Stimulated activated CD4-positive, alpha-beta T cell treated with anti-CD3 and anti-CD28 coated beads, Interleukin-12 subunit alpha, Interleukin-12 subunit beta, amount 100 ng/mL, for 48 hours (primary cell): ENCODE results near the gene TSTD2.

Experiments
- DNase-seq, 3 donors: peaks; one replicate each; pipeline ENCODE4 v3.0.0-alpha.2; 2020; ENCODE audit warnings: low read depth in 2 of 3, low spot score in 1 of 3

TSTD2 gene

DNA sequence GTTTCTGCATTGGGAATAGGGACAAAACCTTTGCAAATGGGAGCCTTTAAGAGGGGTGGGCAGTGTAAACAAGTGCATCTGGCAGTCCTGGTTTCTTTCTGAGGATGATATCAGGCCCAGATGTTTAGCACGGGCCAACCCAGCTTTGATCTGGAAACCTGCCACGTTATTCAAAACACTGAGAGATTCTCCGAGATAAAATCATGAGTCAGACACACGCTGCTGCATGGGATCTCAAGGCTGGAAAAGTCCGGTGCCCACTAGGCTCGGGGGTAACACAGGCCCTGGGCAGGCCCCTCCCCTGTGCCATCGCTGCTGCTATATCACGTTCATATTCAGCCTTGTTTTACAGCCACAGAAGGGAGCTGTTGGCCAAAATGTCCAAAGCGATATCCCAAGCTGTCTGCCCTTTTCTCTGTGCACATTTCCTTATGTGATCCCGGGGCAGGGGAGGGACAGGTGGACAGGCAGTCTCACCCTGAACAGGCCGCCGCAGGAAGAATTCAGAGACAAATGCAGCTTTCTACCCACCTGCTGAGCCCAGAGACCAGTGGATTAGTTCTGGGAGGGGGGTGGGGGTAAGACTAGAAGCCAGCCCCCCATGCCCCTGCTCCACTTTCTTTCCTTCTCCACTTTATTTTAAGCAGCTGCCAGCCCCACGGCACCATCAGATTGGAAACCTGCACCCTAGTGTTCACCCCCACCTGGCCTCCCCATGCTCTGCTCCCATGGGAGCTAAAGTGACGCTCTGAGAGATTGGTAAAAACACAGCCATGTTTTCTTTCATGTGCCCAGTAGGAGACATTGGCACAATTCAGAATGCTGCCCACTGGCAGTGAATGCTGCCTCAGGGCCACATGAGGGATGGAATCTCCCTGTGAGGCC is 68.6 kb downstream of the TSTD2 start:
- DNase-seq, result no peak

- DNase-seq, result no peak
These were observed 69.6 kb downstream of the TSTD2 start for GRCh38 chr9:97563458-97564135.

DNA sequence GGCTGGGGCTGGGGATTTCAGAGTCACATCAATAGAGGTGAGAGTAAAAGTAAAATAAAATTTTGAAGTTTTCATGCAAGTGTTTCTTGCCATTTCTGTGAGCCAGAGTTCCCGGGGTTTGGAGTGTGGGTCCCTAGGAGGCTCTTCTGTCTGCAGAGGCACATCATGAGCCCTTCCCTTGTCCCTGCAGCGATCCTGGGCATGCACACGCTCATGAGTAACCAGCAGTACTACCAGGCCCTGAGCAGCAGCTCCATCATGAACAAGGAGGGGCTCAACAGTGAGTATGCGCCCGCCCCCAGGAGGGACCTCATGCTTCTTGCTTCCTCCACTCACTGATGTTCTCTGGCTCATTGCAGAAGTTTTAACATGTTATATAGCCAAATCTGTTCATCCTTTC is 70.6 kb downstream of the TSTD2 start:
- DNase-seq, result no peak

DNA sequence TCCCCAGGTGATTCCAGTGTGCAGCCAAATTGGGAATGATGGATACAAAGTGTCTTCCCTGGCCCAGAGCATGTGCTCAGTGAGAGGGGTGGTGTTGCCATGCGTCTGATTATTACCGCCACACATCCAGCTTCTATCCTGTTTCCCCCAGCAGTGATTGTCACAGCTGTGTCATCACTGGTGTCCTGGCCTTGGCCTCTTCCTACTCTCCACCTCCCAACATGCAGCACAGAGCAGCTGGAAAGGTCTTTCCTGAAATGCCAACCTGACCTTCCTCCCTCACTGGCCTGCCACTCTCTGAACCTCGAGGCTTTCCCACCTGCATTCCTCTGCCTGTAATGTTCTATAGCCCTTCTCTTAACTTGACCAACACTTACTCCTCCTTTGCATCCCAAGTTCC is 71.7 kb downstream of the TSTD2 start:
- no peak for DNase-seq

GRCh38 chr9:97560851-97561250 is 72.3 kb downstream of the TSTD2 start:
- no peak for DNase-seq

- no peak for DNase-seq
These were observed 73.0 kb downstream of the TSTD2 start for GRCh38 chr9:97560154-97560553.

DNA sequence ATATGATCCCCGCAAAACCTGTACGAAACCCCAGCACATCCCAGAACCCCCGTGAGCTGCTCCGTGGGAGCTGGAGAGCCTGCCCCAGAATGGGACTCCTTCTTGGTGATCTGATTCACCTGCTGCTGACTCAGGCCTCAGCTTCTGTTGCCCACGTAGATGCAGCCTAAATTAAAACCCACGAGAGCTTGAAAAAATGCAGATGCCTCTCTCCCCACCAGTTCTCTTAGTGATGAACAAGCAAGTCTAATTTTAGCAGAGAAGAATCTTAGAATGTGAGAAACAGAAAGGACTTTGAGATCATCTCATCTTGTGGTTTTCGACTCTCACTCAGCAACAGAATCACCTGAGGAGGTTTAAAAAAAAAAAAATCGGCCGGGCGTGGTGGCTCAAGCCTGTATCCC is 74.1 kb downstream of the TSTD2 start:
- DNase-seq, result no peak

DNA sequence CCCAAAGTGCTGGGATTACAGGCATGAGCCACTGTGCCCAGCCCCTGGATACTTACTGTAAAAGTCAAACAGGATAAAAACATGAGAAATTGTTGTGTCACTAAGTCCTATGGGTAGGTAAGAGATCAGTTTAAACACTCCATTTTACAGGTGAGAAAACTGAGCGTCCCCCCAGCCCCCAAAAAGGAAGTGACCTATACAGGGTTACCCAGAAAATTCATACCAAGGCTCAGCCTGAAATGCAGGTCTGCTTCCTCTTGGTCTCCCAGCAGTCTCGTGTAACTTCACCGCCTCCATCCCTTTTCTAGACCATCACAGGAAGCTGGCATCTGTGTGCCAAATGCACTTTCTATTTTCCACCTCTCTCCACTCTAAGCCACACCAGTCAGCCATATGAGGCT is 74.5 kb downstream of the TSTD2 start:
- DNase-seq, result no peak

- no peak for DNase-seq
These were observed 75.5 kb downstream of the TSTD2 start for GRCh38 chr9:97557606-97558095.

GRCh38 chr9:97556721-97557605 is 76.2 kb downstream of the TSTD2 start:
- no peak for DNase-seq

- DNase-seq, result no peak
These were observed 77.0 kb downstream of the TSTD2 start for GRCh38 chr9:97556036-97556720.

GRCh38 chr9:97555164-97555563 is 78.0 kb downstream of the TSTD2 start:
- no peak for DNase-seq

DNA sequence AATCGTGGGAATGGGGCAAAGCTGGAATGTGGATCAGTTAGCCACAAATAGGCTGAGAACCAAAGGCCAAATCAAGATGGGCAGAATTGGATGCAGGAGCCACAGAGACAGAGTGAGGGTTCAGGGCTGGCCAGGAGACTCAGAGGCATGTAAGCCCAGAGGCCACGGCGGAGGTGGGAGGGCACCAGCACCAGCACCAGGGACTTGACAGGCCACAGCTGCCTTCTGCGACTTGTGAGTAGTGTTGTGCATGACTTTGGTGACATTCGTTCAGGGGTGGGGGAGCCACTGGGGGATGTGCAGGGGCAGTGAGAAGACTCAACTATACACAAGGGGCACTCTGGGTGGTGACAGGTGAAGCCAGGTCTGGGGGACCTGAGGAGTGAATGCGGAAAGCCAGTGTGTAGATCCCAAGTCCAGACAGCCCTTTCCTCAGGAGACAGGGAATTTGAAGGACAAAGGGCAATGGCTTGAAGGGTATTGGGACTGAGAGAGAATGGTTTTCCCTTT is 78.5 kb downstream of the TSTD2 start:
- no peak for DNase-seq

DNA sequence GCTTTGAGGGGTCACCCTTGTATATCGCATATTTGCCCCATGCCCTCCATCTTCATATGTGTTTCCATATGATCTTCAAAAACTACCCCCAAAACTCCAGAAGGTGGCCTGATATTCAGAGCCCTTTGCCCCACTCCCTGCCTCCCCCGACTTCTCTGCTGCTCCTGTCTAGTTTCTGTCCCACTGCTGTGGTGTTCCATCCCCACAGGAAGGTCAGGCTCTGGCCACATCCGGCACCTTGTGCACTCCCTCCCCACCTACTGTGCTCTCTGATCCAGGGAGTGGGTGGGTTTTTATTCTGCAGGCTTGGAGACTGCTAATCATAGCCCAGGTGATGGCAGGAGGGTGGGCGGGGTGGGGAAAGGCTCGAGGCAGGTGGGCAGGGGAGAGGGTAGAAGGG is 79.3 kb downstream of the TSTD2 start:
- DNase-seq, result no peak

DNA sequence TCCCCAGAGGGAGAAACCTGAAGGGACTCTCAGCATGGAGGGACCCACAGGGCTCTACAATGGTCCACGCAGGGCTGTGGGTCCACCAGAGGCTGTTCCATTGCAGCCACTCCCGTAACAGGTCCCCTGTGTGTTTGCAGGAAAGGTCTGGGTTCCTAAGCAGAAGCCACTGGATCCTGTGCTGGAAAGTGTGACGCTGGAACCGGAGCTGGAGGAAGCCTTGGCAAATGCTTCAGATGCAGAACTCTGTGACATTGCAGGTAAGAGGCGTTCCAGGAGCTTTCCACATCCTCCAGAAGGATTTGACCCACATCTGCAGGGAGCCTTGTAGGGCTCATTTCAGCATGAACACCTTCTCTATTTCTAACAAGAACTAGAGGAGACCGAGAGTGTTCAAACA is 80.0 kb downstream of the TSTD2 start:
- no peak for DNase-seq

GRCh38 chr9:97551308-97551707 is 81.9 kb downstream of the TSTD2 start:
- DNase-seq, result no peak

GRCh38 chr9:97550386-97550785 is 82.8 kb downstream of the TSTD2 start:
- DNase-seq, result no peak
